Inflammatory macrophage treated with lipopolysaccharide for 1 hour (primary cell): ENCODE results near the gene CD86.
A peak's percentile ranks its signal among the peaks of the same experiment; 100 is the strongest.

ENCODE experiments used
- DNase-seq, 2 donors: peaks; one replicate each; pipeline ENCODE4 v3.0.0-alpha.2; 2020 to 2022

CD86 gene

DNA sequence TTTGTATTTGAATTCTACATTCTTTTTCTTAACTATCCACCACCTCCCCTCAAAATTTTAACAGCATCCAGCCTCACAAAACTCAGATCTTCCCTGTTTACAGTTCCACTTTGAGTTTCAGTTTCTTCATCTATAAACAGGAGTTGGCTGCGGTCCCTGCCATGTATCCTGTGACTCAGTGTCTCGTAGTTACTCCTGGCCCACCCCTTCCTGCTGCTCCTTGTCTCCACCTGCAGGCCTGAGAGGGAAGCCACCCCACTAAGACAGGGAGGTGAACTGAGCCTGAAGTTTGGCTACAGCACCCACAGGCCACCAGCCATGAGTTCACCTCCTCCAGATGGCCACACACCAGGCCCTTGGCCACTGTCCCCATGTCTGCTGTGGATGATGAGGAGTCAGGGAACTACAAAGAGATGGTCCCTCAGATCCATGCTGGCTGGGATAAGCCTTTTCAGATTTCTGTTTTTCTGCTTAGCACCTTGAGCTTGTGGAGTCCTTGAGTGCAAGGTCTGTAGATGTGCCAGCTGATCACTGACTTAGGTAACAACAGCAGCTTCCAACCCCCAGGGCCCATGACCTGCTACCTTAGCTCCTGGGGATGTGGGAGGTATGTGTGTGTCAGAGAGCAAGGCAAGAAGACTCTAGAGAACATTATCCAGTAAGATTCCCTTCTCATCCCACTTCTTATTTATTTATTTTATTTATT, 37.5 kb downstream of the CD86 start:
- peak; percentile 64 to 69 for DNase-seq

DNA sequence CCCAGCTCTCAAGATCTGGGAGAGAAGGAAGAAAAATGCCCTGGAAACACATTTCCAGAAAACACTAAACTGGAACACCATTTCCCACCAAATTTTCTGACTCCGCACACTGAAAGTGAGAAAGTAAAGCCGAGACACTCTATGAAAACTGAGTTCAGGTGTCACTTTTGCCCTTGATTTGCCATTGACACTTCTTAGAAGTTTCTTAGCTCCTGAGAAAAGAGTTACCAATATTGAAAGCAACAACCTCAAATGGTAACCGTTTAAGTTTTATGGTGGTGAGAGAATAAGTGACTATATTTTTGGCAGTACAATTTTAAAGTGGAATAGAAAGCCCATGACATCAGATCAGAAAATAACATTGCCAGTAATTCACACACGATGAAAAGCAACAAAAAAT, 39.0 kb downstream of the CD86 start:
- DNase-seq = no peak

DNA sequence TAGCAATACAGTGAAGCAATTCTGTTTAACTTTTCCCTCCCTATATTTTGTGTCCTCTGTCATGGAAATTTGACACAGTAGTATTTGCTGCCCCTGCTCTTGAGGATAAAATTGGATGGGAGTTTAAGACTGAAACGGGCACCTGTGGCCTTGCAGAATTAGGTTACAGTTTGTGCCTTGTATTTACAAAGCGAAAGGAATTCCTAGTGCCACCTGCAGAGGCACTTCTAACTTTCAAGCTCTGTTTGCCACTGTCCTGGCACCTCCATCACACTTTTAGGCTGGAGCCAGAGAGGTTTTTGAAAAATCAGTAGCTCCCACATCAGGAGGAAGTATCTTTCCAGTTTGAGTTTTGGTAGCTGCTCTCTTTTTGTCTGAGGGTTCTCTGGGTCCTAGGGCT, 39.5 kb downstream of the CD86 start:
- no peak for DNase-seq

DNA sequence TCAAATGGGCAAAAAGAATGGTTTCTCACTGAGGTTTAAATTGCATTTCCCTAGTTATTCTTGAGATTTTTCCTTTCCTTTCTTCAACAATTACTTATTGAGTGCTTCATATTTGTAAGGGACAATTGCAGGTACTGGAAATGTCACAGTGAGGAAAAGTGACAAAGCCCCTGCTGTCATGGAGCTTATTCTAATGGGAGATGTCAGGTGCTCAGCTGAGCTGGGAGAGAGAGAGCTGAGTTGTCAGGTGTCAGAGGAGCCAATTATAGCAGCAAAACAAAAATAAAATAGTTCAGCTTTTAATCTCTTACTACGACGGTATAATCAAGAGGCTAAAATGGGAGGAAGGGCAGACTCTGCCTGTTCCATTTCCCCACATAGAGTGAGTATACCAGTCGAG, 42.0 kb downstream of the CD86 start:
- DNase-seq = no peak

DNA sequence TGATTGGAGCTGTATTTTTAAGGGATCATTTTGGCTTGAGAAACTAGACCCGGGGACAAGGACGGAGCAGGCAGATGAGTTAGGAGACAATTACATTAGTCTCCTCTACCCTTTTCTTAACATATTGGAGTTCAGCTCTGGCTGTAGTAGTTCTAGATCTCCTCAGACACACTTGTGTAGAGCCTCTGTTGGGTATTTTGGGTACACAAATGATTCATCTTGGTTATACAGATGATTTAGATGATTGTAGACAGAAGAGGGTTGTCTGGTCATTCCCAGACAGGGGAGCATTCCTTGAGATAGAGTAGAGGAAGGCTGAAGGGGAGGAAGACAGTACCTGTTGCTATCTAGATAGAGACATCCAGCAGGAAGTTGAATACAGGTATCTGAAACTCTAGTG, 43.4 kb downstream of the CD86 start:
- no peak for DNase-seq

DNA sequence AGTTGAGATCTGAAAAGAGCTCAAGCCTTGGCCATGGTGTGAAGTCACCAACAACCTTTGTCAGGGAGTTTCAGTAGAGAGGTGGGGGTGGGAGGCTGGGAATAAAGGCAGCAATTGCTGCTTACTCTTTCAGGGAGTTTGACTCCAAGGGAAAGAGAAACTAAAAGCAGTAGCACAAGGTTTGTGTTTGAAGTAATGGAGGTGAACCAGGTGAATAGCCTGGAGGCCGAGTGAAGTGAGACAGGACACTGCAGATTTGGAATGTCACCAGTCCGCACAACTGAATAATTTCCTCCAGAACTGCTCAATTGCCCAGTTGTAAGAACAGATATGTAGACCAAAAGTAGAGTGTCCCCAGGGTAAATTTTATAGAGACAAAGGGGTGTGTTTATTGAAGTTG, 44.1 kb downstream of the CD86 start:
- no peak for DNase-seq

DNA sequence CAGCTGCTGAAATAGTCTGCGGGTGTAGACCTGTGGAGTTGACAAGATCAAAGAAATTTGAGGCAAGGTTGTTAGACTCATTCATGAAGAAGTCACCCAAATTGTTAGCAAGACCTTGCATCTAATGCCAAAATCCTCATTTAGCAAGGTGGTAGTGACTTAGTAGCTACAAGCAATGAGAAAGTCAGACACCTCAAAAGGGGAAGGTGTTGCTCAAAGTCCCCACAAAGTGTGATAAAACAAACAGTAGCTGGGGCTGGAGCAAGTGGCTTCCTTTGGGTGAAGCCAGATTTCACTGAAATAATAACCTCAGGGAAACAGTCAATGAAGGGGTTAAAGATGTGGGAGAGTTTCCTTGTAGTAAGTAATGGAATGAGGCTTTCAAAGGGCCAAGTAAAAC, 44.9 kb downstream of the CD86 start:
- DNase-seq = no peak

DNA sequence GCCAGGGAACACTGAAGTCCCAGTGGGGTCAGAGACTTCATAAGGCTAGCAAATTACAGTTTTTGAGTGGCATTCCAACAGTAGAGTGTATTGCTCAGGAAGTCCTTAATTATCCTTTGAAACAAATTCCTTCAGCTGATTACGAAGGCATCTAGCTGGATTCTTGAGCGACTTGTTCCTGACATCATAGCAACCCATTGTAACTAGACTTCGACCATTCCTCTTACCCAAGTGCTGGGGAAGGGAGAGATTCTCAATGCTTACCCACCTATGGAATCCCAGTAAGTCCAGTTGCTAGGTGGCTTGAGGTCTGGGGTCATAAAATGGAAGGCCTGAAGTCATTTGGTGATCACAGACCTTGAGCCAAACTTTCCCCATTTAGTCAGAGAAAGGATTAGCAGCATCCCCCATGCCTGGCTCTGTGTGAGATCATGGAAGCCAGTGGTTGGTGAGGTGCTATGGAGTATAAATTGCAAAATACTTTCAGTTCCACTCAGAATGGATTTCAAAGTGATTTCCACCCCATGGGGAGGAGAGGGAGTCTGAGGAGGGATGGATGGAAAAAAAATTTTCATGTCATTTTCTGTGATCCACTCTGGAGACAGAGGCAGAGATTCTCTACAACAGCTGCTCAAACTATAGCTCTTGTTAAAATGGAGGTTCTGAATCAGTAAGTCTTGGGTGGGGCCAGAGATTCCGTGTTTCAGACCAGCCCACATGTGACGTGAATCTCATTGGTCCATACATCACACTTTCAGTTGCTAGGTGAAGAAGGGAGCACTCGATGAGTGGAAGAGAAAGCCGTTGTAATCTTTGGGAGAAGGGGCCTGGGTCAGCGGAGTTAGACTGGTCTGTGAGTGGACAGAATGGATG, 45.7 kb downstream of the CD86 start:
- peak; percentile 52 to 75 for DNase-seq

DNA sequence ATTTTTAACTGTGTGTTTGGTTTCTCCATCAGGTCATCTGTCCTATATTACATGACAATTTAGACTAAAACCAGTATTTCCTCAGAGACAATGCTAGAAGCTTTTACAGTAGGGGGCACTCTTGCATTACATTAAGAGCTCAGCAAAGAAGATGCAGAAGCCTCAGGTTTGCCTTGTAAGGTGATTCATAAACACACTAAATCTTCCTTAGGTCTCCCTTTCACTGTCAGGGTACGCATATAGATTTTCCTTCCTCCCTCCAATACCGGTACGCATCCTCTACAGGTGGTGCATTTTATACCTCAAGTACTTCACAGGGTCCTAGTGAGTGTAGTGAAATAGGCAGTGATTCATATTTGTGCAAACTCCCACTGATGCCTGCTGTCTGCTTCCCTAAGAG, 46.5 kb downstream of the CD86 start:
- peak; percentile 76 to 90 for DNase-seq

DNA sequence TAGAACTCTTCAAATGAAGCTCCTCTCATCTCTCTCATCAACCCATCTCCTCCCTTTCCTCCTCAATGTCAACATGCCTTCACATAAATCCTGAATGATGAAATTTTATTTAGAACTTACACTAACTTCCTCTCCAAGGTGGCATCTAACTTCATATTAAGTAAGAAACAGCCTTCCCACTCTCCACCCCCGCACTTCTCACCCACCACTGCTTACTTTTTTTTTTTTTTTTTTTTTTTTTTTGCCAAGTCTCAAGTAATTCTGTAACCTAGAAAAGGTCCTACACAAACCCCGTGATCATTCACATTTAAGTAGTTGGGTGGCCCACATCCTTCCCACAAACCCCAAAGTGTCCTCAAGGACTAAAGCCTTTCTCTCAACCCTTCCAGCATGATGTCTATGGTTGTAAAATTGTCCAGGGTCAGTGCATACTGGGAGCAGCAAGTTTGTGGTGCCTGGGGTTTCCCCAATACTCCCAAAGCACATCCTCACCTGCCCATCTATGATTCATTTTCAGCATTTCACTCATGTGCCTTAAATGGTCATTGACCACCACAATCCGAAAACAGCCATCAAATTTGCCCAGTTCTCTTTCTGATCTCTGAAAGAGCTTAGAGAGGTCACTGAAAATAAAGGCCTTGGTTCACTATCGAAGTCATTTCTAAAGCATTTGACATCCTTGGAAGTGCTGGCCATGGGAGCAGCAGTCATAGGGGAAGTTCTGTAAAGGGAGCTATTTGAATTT, 47.2 kb downstream of the CD86 start:
- DNase-seq = peak; percentile 83 to 90

DNA sequence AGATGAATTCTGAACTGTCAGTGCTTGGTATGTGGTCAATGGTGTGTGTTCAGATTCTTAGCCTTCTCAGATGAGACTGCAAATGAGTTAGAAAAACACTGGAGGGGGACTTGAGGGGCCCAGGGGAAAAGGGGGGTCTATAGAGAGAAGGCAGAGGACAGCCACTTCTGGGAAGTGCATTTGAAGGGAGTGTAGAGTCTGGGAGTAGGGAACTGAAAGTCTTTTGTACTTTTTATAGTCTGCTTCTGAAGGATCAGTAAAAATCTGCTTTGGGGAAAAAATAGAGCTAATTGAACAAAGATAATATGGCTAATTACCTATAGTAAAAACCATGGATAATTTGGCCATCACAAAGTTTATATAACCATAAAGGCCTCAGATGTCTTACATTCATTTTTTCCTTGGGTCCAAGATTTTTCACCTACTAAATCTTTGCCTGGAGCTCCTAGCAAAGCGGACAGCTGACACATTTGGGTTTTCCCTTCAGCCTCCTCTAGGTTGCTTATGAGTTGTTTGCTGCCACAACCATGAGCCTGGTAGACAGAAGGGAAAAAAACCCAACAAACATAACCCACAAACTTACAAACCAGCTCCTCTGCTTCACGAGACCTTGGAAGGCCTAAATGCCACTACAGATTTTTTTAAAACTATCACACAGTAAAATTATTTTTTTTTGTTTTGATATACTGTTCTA, 48.8 kb downstream of the CD86 start:
- peak in 1 of 2 donors; percentile 53 for DNase-seq

DNA sequence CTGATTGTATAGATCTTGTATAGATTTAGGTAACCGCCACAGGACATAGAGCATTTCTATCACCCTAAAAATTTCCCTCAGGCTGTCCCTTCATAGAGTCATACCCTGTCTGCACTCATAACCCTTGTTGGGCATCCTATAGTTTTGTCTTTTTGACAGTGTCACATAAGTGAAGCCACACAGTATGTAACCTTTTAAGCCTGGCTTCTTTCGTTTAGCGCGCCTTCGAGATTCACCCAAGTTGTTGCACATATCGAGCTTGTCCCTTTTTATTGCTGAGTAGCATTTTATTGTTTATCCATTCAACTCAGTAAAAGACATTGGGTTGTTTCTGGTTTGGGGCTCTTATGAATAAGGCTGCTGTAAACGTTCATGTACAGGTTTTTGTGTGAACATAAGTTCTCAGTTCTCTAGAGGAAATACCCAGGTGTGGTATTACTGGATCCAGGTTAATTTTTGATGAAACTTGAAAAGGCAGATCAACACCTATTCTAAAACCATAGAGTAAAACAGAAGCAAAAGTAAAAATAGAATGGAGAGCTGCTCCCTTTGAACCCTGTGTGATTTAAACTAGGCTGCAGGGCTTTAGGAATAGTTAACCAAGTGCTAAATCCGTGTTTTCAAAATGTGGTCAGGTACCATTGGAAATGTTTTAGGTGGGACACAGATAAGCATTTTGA, 49.5 kb downstream of the CD86 start:
- no peak for DNase-seq

DNA sequence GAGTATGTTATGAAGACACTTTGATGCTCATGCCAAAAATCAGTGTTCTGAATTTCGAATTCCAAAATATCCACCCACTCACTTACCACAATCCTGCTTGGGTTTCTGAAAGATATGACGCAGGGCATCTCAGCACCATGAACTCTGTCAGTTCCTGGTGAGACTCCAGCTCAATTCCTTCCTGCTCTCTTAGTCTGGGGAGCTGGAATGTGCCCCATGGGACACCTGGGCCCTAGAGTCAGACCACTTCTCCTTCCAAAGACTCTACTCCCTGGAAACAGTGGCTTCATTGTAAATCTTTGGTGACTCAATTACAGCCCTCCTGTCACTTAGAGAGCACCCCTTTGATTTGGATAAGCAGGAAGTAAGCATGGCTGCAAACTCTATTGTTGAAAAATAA, 50.5 kb downstream of the CD86 start:
- no peak for DNase-seq

DNA sequence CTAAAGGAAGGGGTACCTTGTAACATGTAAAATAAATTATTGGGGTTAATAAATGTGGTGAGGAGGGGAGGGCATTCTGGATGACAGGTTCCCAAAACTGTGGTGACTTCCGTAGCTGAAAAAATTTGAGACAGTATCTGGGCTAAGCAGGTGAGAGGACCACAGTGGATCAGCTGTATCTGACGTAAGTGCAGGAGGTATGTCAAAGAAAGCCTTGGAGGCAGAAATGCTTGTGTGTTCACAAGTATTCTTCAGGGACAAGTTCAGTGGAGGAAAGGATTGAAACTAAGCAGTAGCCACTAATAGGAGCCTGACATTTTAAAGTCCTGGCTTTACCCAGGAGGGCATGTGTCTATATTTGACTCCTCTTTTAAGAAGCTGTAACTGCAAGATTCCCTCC, 52.0 kb downstream of the CD86 start:
- no peak for DNase-seq

DNA sequence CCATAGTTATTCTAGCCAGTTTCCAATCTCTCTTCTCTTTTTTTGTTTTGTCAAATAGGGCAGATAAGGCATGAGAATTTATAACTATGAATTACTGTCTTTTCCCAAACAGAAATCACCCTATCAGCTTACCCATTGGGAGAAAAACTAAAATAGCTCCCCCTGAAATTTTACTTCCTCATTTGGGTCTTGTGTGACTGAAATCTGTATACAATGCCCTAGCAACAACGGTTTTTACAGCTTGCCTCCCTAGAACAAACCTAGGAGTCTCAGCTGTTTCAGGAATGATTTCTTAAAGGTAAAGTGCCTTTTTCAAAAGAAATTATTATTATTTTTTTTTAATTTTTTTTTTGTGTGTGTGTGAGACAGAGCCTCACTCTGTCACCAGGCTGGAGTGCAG, 56.8 kb downstream of the CD86 start:
- peak in 1 of 2 donors; percentile 13 for DNase-seq

DNA sequence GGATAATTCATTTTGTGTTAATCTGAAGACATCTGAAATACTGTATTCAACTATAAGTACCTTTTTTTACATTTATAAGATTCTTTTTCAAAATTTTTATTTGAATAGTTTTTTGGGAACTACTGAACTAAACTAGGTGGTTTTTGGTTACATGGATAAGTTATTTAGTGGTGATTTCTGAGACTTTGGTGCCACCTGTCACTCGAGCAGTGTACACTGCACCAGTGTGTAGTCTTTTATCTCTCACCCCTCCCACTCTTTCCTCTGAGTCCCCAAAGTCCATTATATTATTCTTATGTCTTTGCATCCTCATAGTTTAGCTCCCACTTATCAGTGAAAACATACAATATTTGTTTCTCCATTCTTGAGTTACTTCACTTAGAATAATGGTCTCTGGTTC, 57.6 kb downstream of the CD86 start:
- DNase-seq = no peak

DNA sequence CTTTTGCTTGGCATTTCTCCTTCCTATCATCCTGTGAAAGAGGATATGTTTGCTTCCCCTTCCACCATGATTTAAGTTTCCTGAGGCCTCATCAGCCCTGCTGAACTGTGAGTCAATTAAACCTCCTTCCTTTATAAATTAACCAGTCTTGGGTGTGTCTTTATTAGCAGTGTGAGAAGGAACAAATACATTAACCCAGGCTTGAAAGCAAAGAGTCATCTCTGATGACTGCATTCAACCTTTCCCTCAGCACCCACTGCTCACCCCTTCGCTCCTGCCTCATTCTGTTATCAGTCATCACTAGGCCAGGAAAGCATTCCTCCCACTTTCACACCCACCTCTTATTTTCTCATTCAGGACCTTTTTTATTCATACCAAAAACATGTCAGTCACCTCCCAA, 68.7 kb downstream of the CD86 start:
- DNase-seq = peak; percentile 26 to 28

DNA sequence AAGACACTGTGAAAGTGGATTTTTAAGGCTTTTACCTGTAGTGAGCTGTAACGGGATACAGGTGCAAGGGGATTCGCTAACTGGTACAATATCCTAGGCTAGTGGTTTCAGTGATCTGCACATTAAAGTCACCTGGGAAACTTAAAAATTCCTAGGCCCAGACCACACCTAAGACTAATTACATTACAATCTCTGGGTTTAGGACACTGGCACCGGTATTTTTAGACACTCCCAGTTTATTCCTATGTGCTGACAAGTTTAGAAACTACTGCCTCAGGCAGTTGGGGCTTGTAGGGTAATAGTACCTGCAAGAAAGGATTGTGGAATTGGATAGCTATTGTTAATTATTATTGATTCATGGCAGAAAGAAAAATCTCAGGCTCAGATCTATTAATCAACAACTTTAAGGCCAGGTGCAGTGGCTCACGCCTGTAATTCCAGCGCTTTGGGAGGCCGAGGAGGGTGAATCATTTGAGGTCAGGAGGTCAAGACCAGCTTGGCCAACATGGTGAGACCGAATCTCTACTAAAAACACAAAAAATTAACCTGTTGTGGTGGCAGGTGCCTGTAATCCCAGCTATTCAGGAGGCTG, 77.9 kb downstream of the CD86 start:
- no peak for DNase-seq

DNA sequence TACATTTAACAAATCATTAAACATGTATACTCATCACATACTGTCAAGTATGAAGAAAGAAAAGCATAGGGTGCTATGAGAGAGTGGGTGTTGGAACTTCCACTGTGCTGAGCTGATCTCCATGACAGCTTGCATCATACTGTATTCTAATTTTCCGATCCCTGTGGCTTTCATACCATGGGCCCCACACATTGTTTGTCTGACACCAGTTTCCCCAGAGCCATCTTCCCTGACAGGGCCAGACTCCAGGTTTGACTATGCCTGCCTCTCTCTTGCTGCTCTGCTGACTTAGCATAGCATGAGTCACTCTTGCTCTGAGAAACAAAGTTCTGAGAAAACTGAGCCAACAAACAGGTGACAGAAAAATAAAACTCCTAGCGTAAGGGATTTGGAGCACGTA, 91.3 kb downstream of the CD86 start:
- peak; percentile 21 to 50 for DNase-seq

DNA sequence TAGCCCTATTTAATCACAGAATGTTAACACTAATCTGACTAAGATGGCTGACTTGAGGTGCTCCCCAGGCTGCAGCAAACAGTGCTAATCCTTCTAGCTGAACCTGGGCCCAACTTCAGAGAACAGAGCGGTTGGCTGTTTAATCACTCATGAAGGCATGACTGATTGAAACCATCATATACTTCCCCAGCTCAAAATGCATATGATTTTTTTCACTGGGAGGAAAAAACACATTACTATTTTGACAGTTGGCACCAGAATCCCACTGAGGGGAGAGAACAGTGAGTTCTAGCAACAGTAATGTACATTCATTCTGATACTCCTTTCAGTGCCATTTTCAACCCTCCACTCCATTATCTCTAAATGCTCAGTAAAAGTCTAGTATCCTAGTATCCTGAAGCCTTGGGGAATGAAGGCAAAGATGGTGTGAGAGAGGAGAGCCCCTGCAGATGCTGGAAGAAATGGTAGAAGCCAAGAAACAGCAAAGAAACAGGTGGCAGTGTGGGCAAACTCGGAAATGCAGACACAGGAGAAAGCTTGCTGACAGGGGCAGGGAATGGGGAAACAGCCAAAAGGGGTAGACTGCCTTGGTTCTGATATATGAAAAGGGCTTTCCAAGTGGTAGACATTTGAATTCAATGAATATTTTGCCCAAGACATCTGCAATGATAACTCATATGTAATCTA, 93.9 kb downstream of the CD86 start:
- DNase-seq = no peak

DNA sequence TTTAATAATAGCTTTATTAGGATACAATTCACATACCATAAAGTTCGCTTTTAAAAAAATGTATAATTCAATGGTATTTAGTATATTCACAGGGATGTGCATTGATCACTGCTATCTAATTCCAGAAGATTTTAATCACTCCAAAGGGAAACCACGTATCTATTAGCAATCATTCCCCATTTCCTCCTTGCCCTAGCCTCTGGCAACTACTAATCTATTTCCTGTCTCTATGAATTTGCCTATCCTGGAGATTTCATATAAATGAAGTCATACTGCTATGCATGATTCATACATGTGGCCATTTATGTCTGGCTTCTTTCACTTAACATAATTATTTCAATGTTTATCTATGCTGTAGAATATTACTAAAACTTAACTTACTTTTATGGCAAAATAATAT, 96.3 kb downstream of the CD86 start:
- no peak for DNase-seq
